Subcutaneous adipose tissue (tissue), 4 donors: ENCODE results near the gene RBMS3. TPM values are rescaled to one million over a fixed set of nuclear protein-coding genes. Genes with fewer than 3 reads are reported as not detected.

Source experiments
- CTCF ChIP-seq: fragments of 450-650 bp; IDR thresholded peaks from one replicate; pipeline ENCODE4 v1.5.1; 2016; ENCODE audit warnings: low read depth, mild to moderate bottlenecking, control low read depth, antibody characterized with exemption, moderate library complexity
- total RNA-seq, 4 donors: library from RNA; depleted of rRNA; stranded (reverse); fragments of >200 nt; gene quantifications; one replicate each; pipeline ENCODE4 v1.1.0, GENCODE V29; 2016

Gene RBMS3
- total RNA-seq, 4 donors from 2014 or later = 98.6 to 171 (median 117) TPM

- TF ChIP-seq CTCF = no peak
Measured at GRCh38 chr3:29694331-29694730, 413.5 kb downstream of the RBMS3 start.

GRCh38 chr3:29694783-29695182, 413.9 kb downstream of the RBMS3 start:
- no peak for TF ChIP-seq CTCF

GRCh38 chr3:29695201-29695600, 414.3 kb downstream of the RBMS3 start:
- TF ChIP-seq CTCF = no peak

GRCh38 chr3:29695643-29696198, 414.9 kb downstream of the RBMS3 start:
- TF ChIP-seq CTCF = no peak

GRCh38 chr3:29696311-29696710, 415.4 kb downstream of the RBMS3 start:
- no peak for TF ChIP-seq CTCF

- TF ChIP-seq CTCF = no peak
Measured at GRCh38 chr3:29697989-29698388, 417.1 kb downstream of the RBMS3 start.

GRCh38 chr3:29700256-29700655, 419.4 kb downstream of the RBMS3 start:
- no peak for TF ChIP-seq CTCF
